Neural progenitor cell (in vitro differentiated cells): ENCODE data around the gene CHST8.

ENCODE experiments used
- CTCF ChIP-seq: fragments of 200-600 bp; sonication (generic); IDR thresholded peaks from 2 replicates; pipeline ENCODE4 v1.5.1; 2017; ENCODE audit warnings: antibody characterized with exemption, mild to moderate bottlenecking
- EZH2 ChIP-seq: fragments of 200-600 bp; sonication (generic); IDR thresholded peaks from 2 replicates; pipeline ENCODE4 v1.6.1; 2017; ENCODE audit warnings: antibody characterized with exemption, mild to moderate bottlenecking, moderate library complexity

- TF ChIP-seq CTCF: no peak
- TF ChIP-seq EZH2: no peak
These were observed 190.9 kb downstream of the CHST8 start for GRCh38 chr19:33812388-33813330.
